SK-N-DZ (cell line): ENCODE data around the gene LRRC8C. TPM values are rescaled to one million over a fixed set of nuclear protein-coding genes. Genes with fewer than 3 reads are reported as not detected.
A peak's percentile ranks its signal among the peaks of the same experiment; 100 is the strongest.
"Not testable (repeated sequence)": the region's sequence is repeated elsewhere in the genome, so short reads cannot be mapped to it uniquely, and the experiment has no call there.

Experiments
- DNase-seq: peaks from one replicate; pipeline ENCODE4 v3.0.0-alpha.2; 2015; ENCODE audit warnings: low spot score
- polyA plus RNA-seq, 2 experiments: library from polyadenylated mRNA; depleted of rRNA; stranded (reverse); fragments of >200 nt; gene quantifications; 2 replicates each; pipeline ENCODE4 v1.2.3, GENCODE V29; 2014

The LRRC8C gene
- polyA plus RNA-seq (2014; cell fraction: cytosol; rRNA removed), result 2.6 and 3.1 TPM in 2 replicates
- 1.1 and 1.6 TPM in 2 replicates for polyA plus RNA-seq (2014; cell fraction: nucleus; rRNA removed)

DNA sequence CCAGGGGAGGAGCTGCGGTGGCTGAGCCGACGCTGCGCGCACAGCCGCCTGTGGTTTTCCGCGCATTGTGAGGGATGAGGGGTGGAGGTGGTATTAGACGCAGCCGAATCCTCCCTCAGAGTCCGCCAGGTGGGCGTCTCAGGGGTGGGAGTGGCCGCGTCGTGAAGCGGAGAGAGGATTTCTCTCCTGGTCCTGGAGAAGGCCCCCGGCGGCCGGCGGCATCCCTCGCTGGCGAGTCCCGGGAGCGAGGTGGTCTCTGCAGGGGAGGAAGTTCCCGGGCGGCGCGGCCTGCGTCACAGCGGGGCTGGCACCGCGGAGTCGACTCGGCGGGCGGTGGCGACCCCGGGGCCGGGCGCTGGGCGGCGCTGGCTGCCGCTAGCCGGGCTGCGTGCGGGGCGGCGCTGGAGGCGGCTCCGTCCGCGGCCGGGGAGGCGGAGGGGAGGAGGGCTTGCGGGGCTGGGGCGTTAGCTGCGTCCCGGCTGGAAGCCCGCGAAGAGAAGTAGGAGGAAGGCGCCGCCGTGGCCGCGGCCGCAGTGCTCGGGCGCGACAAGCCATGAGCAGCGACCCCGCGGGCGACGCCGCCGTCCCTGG, at the start of gene LRRC8C:
TSS of gene LRRC8C (plus strand) at position 464 of the 591 bp plus-strand sequence. CDS start 53,354 bp downstream, outside the sequence.
- peak; percentile 70 for DNase-seq

DNA sequence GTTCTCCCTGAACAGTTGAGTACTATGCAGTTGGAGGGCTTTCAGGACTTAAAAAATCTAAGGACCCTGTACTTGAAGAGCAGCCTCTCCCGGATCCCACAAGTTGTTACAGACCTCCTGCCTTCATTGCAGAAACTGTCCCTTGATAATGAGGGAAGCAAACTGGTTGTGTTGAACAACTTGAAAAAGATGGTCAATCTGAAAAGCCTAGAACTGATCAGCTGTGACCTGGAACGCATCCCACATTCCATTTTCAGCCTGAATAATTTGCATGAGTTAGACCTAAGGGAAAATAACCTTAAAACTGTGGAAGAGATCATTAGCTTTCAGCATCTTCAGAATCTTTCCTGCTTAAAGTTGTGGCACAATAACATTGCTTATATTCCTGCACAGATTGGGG, 48.7 kb upstream of the LRRC8C start:
- no peak for DNase-seq

DNA sequence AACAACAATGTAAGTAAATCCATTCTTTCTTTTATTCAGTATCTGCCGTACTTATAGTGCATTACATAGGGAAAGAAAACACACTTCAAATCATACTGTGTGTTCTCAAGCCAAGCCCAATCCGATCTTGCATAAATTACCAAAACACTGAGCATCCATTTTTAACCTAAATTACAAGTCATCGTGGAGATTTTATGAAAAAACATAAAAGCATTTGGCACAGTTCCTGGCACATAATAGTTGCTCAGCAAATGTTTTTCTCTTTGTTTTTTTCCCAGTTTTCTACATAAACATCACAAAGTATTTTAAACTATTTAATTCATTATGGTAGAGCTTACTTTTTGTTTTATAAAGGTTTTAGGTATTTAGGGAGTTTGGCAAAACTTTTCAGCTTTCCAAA, 48.1 kb upstream of the LRRC8C start:
- no peak for DNase-seq

DNA sequence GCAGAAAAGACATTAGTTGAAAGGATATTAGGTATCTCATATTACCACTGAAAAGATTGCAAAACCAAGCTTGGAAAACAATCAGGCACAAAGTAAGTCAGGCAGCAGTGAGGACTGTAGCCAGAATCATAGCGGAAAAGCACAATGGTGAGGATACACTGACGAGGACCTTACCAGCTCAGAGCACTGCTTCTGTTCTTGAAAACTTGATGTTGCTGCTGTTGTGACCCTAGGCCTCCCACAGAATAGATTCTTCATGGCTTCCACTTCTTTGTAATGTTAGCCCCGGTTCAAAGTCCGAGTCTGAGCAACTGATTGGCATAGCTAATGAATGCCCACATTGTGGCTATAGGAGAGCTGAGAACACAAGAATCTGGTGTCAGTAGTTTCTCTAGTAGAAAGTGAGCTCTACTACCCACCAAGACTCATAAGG, 45.2 kb upstream of the LRRC8C start:
- no peak for DNase-seq

DNA sequence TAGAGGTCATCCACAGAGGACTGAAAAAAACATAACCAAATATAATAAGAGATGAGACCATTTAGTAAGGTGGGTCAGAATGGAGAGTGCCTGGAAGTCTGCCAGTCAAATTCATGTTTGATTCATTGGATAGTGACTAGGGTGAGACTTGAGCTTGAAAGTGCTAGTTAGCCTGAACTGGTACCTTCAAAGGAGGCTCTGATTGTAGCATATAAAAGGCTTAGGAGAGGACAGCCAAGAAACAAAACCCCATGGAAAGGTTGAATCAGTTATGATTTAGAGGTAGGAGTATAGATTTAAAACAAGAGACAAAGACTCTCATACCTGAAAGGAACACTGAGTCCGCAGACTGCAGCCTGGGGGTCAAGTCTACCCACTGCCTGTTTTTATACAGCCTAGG, 44.4 kb upstream of the LRRC8C start:
- DNase-seq, result no peak

DNA sequence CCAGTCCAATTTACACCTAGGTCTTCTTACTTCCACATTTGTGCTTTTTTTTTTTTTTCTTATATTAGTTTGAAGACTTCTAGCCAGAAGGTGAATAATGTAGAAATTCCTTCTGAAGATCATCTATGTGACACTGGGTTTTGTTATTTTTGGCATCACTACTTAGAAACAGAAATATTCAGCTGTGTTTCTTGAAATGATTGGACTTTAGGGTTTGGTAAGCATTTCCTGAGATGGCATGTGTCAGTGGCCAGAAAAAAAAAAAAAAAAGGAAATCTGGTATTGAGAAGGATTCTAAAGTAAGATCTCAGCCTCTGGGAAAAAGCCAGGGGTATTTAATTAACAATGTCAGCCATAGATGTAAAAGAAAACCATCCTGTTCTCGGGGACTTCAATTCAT, 43.4 kb upstream of the LRRC8C start:
- no peak for DNase-seq

DNA sequence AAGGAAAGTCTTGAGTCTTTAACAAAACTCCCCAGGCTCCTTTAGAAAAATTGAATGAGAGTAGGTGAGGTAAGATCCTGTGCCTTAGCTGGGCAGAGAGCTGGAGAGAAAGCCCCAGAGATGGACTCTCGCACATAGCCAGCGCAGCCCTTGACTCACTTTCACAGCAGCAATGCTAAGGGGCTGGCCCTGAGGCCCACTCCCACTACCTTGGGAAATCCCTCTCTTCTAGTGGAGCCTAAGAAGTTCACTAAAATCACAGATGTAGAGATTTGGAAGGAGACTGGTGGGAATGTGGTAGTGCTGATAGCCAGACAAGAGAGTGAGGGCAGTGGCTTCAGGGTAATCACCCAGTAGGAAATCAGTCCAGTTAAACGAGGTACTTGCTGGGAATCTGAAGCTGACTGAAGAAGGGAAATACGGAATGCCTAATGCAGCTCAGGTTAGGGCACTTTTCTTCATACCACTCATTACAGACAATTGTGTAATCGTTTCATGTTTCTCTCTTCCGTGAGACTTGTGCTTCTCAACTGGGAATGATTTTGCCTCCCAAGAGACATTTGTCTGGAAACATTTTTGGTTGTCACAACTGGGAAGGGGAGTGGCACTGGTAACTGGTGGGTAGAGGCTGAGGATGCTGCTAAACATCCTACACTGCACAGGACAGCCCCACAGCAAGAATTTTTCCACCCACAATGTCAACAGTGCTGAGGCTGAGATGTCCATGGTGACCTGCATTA, 42.4 kb upstream of the LRRC8C start:
- no peak for DNase-seq

DNA sequence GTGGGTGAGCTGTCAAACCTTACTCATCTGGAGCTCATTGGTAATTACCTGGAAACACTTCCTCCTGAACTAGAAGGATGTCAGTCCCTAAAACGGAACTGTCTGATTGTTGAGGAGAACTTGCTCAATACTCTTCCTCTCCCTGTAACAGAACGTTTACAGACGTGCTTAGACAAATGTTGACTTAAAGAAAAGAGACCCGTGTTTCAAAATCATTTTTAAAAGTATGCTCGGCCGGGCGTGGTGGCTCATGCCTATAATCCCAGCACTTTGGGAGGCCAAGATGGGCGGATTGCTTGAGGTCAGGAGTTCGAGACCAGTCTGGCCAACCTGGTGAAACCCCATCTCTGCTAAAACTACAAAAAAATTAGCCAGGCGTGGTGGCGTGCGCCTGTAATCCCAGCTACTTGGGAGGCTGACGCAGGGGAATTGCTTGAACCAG, 40.0 kb upstream of the LRRC8C start:
- DNase-seq, result not testable (repeated sequence)

DNA sequence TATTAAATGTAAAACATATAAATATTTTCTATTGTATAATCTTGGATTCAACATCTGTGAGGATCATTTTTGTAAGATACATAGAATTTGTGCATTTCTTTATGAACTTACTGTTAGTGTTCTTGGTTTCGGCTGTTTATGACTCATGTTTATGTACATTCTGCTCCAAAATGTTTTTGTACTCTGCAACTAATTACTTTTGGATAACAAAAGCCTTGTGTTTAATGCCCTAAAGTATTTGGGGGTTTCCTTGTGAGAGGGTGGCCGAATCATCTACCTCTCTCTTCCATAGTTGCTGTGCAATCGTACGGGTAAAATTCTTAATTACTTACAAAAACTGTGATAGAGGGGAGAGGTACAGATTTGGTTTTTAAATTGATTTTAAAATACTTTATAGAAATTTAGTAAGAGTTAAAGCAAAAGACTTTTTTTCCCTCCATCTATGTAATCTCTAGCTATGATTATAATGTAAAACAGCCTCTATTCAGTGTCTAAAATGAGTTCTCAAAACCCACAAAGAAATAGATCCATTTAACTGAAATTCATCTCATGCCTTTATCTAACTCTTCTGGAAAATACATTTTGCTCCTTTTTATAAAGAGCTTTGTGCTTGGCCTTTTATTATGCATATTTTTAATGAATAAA, 38.7 kb upstream of the LRRC8C start:
- DNase-seq, result no peak

DNA sequence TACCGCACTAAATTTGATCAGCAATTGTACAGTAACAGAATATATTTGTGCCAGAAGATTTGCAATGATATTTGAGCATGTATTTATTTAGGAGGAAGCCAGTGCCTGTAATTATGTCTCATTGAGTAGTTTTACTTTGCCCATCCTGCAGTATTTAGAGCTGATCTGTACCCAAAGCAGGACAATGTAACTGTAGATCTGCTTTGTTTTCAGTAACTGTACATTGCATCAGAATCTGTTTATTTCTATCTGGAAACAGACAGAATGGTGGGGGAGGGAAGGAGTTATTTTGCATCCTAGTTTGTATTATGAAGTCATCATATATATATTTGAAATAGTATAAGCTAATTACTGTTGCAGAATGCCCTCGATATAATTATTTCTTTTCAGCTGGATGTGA, 36.2 kb upstream of the LRRC8C start:
- DNase-seq, result no peak

DNA sequence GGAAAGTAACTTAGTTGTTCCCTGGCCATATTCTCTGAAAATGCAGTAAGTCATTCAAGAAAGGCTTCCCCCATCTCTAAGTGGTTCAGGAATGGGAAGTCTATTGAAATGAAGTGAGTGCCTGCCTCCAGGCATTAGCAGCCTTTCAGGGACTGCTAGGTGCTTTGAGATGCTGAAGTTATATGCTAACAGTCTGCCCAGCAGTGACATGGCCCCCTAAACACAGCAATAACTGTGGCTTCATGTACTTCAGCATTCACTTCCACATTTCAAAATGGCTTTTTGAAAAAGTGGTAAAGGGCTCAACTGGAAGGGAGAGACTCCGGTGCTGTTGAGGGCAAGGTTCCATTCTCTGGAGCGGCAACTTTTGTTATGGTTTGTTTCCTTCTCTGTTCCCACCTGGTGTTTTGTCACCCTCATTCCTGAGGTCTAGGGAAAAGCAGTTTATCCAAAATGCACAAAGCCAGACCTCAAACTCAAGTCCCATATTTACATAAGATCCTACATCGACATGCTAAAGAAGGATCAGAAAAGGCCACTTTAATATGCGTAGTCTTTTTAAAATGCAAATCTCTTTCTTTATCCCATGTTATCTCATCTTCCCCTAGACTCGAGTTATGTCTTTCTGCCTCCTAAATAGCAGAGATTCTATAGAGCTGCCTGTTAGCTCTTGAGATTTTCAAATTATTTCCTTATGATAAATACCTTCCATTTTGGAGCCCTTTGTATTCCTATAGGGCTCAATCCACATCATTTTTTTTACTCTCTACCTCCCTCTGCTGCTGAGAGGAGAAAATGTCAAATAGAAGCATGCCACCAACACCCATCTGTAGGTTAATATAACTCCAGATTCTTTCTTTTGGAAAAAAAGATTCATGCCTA, 34.2 kb upstream of the LRRC8C start:
- DNase-seq, result peak; percentile 32

DNA sequence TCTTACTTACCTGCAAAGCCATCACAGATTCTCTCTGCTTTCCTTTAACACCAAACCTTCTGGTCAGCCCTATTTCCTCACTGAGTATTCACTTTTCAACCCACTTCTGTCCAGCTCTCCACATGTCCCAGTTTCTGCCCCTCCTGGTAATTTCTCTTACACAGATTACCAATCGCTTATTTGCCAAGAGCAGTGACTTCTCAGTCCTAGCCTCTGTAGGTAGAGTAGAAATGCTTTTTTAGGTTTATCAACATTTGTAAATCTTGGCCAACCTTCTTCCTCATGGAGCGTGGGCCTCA, 33.6 kb upstream of the LRRC8C start:
- no peak for DNase-seq

DNA sequence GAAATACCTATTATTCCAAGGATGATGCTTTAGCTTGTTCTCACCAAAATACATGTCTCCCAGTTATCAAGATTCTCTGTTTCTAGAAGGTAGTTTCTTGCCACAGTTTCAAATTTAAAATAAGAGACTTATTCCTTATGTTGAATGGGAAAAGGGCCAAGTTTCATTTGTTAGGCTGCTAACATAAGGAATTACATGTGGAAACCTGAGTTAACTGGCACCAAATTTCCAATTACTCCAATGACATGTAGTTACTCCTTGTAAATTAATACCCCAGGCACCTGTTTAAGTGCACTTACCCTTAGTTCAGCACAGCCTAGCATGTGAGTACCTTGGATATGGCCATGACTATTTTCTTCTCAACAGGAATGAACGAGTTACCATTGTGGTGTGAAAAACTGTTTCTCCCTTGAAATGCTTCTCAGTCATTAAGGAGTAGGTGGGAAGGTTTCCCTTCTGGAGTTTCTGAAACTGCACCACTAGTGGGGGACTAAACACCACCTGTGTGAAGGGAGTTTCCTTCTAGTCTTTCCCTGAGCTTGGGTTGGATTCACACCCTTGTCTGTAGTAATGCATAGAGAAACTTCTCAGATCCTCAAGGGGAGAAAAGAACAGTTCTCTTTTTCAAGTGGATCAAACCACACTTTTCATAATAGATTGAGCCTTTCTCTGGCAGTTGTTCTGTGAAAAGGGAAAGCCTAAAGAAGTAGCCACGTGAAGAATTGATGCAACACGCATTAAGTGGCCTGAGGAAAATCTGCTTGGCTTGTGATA, 32.3 kb upstream of the LRRC8C start:
- DNase-seq, result no peak

DNA sequence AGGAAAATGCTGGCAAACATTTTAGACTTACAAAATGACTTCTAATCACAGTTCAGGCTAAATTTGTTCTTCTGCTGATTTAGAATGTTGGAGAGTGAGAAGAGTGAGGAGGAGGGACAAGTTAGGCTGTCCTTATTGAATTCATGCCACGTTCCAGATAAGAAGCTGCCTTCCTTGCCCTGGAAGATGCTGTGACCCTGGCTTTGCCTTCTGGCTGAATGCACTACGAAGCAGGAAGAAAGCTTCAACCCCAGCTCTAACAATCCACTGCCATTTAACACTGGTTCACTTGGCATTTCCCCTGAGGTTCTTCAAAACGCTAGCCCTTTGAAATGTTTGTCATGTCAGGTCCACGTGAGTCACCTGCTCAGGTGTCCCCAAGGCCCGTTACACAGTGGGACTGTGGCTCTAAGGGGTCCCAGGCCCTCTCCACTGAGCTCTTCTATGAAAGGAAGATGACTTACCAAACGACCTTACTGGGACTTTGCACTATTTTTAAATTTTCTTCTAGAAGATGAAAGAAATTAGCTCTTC, 30.0 kb upstream of the LRRC8C start:
- no peak for DNase-seq

DNA sequence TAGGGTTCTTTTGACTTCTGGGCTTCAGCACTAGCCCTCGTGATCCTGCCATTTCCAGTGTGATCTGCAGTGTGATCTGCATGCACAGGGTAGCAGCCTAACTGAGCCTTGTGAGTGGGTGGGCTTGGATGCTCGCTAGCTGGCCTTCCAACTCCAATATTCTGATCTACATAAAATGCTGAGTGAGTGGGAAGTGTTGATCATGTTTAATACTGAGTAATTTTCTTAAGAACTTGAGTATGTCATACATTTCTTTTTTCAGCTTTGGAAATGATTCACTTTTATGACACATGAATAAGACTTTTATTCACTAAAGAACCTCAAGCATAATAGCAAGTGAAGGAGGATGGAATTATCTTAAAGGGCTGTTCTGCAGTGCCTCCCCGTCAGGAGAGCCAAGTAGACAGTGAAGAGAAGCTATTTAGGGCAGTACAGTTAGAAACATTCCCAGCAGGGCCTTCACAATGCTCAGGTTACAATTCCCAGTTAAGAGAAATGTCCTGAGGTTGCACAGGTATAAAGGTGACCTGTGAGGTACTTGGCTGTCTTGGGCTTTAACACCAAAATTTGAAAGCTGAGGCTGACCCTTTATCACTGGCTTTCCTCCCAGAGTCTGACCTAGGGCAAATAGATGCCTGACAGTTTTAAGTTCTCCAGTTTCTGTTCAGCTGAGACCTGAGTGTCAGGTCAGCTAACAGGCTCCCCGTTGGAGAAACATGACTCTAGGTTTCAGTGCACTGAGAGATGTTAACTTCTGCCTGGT, 29.1 kb upstream of the LRRC8C start:
- DNase-seq, result no peak

DNA sequence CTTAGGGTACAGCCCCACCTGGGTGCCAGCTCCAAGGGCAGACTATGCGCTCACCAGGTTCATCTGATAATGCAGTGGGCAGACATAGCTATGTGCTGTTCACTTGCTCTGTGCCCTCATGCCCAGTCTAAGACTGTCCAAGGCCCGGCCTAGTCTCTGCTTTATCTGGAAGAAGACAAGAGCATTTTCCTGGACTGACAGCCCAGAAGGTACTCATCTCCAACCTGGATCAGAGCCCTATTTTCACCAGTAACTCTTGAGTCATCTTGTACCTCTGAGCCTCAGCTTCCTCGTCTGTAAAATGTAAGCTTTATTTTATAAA, 28.5 kb upstream of the LRRC8C start:
- no peak for DNase-seq

DNA sequence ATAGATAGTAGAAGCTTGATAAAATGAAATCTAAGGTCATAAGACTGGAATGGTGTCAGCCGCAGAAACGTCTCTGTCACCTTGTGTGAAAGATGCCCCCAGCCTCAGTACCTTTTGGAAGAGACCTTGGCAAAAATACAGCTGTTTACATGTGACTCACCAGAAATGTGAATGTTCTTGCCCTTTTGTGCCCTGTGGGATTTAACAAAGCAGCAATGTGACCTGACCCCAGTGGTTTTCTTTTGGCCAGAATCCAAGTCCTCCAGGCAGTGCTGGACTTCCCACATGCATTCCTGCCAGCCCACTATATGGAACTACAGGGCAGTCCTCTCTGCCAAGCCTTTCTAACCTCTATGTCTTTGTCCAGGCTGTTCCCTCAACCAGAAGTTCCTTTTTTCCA, 27.2 kb upstream of the LRRC8C start:
- DNase-seq, result no peak

DNA sequence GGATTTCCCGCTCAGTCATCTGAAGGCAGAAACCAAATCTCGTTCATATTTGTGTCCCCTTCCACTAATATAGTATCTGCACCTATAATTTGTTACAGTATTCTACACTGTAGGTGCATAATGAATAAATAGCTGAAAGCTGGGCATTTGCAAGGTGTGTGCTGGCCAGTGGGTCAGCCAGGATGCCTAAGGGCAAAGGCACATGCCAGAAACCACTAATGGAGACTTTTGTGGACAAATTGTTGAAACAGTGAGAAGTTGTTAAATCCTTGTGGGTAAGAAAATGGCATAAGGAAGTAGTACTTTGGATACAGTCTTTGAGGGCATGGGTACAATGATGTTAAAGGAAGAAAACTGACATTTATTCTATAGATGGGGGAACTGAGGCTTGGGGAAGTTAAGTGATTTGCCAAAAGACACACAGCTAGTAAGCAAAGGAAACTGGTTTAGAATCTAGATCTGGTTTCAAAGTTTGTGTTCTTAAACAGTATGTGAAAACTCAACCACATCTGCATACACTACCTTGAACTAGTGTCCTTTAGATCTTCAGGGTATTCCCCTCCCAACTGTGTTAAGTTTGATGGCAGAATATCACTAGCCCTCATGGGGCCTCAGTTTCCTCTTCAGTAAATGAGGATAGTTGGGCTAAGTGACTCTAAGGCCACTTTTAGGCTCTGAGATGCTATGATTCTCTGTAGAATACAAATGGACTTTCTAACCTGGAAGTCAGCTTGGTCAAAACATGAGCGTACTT, 26.5 kb upstream of the LRRC8C start:
- DNase-seq, result no peak

DNA sequence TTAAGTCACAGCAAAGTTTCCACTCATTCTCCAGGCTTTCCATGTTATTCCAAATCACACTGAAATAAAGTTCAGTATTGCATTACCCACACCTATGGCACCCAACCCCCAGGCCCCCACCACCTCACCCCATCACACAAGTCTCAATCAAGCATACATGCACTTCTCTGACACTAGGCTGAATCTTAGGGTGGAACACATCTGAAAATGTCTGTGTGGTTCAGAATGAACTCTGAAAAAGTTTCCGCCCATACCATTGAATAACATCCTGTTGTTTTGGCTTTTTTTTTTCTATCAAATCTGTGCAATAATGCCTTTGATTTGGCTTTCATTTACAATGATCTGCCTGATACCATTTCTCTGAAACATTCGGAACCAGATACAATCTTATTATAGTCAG, 25.8 kb upstream of the LRRC8C start:
- DNase-seq, result no peak
